Activated naive CD4-positive, alpha-beta T cell treated with anti-CD3 and anti-CD28 coated beads, Interleukin-2, amount 50 U/mL, for 72 hours (primary cell): ENCODE measurements around the gene PLEK. TPM values are rescaled to one million over a fixed set of nuclear protein-coding genes. Genes with fewer than 3 reads are reported as not detected.
A peak's percentile ranks its signal among the peaks of the same experiment; 100 is the strongest.
"Not testable (repeated sequence)": the region's sequence is repeated elsewhere in the genome, so short reads cannot be mapped to it uniquely, and the experiment has no call there.

Source experiments
- ATAC-seq, 2 donors: fragments of 150-1000 bp; cut with Tn5 transposase; 2 replicates each; pipeline ENCODE4 v1.10.0; 2021; ENCODE audit warnings: mild to moderate bottlenecking in 2 of 2, moderate library complexity in 2 of 2
- DNase-seq, 2 donors: peaks; one replicate each; pipeline ENCODE4 v3.0.0; 2021 to 2022; ENCODE audit warnings: low spot score in 2 of 2
- H3K27ac Mint-ChIP-seq, 2 donors: one replicate each; pipeline ENCODE4 v1.8.0; 2022; ENCODE audit warnings: mild to moderate bottlenecking in 2 of 2, mixed read lengths in 2 of 2
- H3K36me3 Mint-ChIP-seq, 2 donors: one replicate each; pipeline ENCODE4 v1.8.0; 2022; ENCODE audit warnings: mixed read lengths in 2 of 2
- H3K9me3 Mint-ChIP-seq, 2 donors: one replicate each; pipeline ENCODE4 v1.8.0; 2022; ENCODE audit warnings: mixed read lengths in 2 of 2
- total RNA-seq, 2 donors: library from RNA; stranded (reverse); gene quantifications; one replicate each; pipeline ENCODE4 v1.2.3, GENCODE V29; 2022

PLEK gene
- total RNA-seq, 2 donors from 2014 or later, result 0.88 to 1.4 TPM

DNA sequence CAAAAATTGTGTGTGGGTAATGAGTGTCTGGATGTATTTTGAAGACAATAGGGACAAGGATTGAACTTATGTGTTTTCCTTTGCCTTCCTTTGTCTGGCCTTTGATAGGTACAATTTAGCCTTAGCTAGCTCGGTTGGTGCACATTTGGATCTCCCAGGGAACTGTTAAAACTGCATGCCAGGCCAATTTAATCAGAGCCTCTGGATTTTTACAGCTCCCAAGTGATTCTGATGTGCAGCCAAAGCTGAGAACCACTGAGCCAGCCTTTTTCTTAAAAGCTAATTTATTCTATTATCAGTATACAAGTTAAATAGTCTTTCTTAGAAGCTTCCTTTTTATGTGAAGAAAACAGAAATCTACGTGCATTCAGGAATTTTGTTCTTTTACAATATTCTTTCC lies 25.0 kb downstream of the PLEK start:
- no peaks in the 10 kb centered on the region for H3K9me3 Mint-ChIP-seq
- DNase-seq, result no peak
- ATAC-seq, result no peak
- H3K27ac Mint-ChIP-seq, result no peak overlapping the region
- no peaks in the 10 kb centered on the region for H3K36me3 Mint-ChIP-seq

DNA sequence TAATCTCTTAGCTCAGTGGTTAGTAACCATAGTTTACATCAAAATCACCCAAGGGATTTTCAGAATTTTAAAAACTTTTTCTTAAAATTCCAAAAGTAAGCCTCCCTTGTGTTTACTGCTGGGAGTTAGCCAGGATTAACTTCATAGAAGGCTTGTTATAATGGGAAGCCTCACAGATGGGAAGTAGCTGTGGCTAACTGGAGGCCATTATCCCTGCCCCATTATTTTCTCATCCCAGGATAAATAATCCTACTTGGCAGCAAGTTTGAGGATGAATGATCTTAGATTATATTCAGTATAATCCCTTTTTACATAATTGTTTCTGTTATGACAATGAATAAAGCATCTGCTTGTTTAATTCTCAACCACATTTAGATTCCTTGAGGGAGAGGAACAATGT lies 25.5 kb downstream of the PLEK start:
- DNase-seq, result no peak
- no peak for ATAC-seq
- H3K27ac Mint-ChIP-seq, result no peak overlapping the region
- no peaks in the 10 kb centered on the region for H3K9me3 Mint-ChIP-seq
- H3K36me3 Mint-ChIP-seq, result no peaks in the 10 kb centered on the region

DNA sequence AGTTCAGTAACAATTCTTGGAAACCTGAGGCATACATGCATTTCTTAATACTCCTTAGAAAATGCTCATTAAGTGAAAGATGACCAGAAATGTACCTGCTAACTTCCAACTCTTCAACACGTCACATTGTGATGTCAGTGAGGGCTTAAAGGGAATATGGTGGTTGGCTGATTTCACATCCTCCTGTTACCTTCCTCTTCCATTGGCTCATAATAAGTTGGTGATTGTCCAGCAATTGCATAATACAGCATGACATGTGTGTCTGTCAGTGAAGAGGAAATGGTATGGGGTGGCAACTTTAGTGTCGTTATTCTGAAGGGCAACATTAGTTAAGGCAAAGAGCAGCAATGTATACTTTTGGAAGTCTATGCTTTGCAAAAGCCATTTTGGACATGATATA lies 26.0 kb downstream of the PLEK start:
- ATAC-seq, result no peak
- DNase-seq, result no peak
- no peaks in the 10 kb centered on the region for H3K9me3 Mint-ChIP-seq
- no peaks in the 10 kb centered on the region for H3K36me3 Mint-ChIP-seq
- H3K27ac Mint-ChIP-seq, result no peak overlapping the region

DNA sequence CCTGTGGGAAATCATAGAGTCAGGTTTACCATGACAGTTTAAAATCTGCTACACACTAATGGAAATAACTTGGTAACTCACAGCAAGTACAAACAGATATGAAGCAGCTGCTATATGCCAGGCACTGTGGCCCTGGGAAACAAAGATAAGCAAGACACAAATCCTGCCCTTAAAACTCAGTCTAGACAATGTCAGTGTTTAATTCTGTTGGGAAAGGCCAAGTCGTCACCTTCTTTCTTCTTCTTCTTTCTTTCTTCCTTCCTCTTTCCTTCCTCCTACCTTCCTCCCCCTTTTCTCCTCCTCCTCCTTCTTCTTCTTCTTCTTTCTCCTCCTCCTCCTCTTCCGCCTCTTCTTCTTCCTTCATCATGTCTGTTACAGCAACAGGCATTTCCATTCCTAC lies 26.8 kb downstream of the PLEK start:
- DNase-seq (no peak), ATAC-seq (no peak)
- Mint-ChIP-seq H3K36me3 (no peaks in the 10 kb centered on the region), H3K9me3 (no peaks in the 10 kb centered on the region), H3K27ac (no peak overlapping the region)

DNA sequence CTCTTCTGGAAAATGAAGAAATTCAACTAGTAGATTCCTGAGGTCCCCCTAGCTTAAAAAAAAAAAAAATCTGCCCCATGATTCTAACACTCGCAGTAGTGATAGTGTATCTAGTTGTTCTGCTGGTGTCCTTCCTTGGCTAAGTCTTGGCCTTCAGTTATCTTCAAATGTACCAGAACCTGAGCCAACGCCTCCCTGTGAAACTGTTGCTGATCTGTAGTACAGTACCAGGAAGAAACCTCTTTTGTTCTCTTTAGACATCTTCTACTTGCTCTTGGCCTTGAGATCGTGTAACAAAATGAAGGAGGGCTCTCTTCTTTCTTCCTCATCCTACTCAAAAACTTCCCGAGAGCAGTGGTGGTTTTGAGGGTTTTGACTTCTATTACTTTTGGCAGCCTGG lies 31.0 kb downstream of the PLEK start:
- no peak for ATAC-seq
- peaks cover 7 to 8% of the 10 kb centered on the region in 2 donors for H3K9me3 Mint-ChIP-seq
- peak overlapping the region in 1 of 2 donors; percentile 17 for H3K27ac Mint-ChIP-seq
- DNase-seq, result no peak
- peaks cover 17 to 18% of the 10 kb centered on the region in 2 donors for H3K36me3 Mint-ChIP-seq

DNA sequence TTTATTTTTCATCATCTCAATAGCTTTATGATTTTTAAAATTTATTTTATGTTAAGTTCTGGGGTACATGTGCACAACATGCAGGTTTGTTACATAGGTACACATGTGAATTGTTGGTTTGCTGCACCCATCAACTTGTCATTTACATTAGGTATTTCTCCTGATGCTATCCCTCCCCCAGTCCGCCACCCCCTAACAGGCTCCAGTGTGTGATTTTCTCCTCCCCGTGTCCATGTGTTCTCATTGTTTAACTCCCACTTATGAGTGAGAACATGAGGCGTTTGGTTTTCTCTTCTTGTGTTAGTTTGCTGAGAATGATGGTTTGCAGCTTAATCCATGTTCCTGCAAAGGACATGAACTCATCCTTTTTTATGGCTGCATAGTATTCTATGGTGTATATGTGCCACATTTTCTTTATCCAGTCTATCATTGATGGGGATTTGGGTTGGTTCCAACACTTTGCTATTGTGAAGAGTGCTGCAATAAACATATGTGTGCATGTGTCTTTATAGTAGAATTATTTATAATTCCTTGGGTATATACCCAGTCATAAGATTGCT lies 32.7 kb downstream of the PLEK start:
- not testable (repeated sequence) for DNase-seq, H3K27ac Mint-ChIP-seq, ATAC-seq
- H3K36me3 Mint-ChIP-seq, result peaks cover 26% of the 10 kb centered on the region in 2 donors
- peaks cover 11 to 15% of the 10 kb centered on the region in 2 donors for H3K9me3 Mint-ChIP-seq

DNA sequence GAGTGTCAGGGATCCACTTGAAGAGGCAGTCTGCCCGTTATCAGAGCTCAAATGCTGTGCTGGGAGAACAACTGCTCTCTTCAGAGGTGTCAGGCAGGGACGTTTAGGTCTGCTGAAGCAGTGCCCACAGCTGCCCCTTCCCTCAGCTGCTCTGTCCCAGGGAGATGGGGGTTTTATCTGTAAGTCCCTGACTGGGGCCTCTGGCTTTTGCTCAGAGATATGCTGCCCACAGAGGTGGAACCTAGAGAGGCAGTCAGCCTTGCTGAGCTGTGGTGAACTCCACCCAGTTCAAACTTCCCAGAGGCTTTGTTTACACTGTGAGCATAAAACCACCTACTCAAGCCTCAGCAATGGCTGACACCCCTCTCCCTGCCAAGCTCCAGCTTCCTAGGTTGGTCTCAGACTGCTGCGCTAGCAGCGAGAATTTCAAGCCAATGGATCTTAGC lies 38.1 kb downstream of the PLEK start:
- ATAC-seq, result no peak
- H3K36me3 Mint-ChIP-seq, result peaks cover 32 to 52% of the 10 kb centered on the region in 2 donors
- DNase-seq, result no peak
- H3K27ac Mint-ChIP-seq, result no peak overlapping the region
- peaks cover 17 to 21% of the 10 kb centered on the region in 2 donors for H3K9me3 Mint-ChIP-seq

DNA sequence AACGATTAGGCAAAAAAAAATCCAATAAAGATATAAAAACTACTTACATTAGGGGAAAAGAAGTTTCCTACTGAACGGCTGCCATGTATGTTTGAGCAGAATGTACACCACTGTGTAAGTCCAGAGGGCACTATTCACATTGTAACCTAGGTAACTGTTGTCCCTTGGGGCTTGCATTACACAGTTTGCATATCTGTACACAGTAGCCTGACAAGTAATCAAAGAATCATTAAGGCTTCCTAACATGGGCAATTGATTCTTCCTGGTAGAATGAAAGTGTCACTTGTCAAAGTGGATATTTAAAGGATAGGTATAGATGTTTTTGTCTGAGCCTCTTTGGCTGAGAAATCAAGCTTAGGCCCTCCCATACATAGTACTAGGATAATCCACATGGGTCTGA lies 39.1 kb downstream of the PLEK start:
- Mint-ChIP-seq H3K9me3 (peaks cover 17 to 23% of the 10 kb centered on the region in 2 donors), H3K27ac (no peak overlapping the region), H3K36me3 (peaks cover 26 to 52% of the 10 kb centered on the region in 2 donors)
- DNase-seq, result no peak
- no peak for ATAC-seq

DNA sequence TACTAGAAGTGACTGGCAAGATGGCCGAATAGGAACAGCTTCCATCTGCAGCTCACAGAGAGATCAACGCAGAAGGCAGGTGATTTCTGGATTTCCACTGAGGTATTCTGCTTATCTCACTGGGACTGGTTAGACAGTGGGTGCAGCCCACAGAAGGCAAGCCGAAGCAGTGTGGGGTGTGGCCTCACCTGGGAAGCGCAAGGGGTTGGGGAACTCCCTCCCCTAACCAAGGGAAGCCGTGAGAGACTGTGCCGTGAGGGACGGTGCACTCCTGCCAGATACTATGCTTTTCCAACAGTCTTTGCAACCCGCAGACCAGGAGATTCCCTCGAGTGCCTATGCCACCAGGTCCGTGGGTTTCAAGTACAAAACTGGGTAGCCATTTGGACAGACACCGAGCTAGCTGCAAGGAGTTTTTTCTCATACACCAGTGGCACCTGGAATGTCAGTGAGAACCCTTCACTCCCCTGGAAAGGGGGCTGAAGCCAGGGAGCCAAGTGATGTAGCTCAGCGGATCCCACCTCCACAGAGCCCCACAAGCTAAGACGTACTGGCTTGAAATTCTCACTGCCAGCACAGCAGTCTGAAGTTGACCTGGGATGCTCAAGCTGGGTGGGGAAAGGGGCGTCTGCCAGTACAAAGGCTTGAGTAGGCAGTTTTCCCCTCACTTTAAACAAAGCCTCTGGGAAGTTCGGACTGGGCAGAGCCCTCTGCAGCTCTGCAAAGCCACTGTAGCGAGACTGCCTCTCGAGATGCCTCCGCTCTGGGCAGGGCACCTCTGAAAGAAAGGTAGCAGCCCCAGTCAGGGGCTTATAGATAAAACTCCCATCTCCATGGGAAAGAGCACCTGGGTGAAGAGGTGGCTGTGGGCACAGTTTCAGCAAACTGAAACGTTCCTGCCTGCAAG lies 40.1 kb downstream of the PLEK start:
- no peak for ATAC-seq
- DNase-seq, result no peak
- H3K27ac Mint-ChIP-seq, result no peak overlapping the region
- peaks cover 24 to 43% of the 10 kb centered on the region in 2 donors for H3K36me3 Mint-ChIP-seq
- peaks cover 17 to 23% of the 10 kb centered on the region in 2 donors for H3K9me3 Mint-ChIP-seq

DNA sequence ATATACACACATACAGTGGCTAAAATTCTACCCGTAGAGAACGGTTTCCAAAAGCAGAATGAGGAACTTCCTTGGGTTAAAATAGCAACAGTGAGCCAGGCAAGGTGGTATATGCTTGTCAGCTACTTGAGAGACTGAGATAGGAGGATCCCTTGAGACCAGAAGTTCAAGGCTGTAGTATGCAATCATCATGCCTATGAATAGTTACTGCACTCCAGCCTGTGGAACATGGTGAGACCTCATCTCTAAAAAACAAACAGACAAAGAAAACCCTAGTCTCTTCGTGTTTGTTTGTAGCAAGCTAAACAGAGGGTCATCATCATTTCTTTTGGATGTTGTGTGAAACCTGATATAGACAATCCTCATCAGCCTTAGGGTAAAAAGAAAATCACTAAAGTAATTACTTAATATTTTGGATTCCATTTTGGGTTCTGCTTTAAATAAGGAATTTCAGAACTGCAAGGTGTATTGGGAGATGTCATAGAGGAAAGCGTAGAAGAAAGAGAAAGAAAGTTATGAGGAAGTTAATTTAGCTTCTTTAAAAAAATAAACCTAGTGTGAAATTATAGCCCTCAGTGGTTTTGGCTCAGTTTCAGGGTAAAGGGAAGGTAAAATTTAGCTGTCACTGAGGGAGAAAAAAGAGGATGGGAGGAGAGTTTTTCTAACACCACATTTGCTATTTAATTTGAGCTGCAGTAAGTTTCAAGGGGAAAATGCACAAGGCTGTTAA lies 46.5 kb downstream of the PLEK start:
- H3K9me3 Mint-ChIP-seq, result peaks cover 6 to 9% of the 10 kb centered on the region in 2 donors
- no peak for ATAC-seq
- DNase-seq, result no peak

DNA sequence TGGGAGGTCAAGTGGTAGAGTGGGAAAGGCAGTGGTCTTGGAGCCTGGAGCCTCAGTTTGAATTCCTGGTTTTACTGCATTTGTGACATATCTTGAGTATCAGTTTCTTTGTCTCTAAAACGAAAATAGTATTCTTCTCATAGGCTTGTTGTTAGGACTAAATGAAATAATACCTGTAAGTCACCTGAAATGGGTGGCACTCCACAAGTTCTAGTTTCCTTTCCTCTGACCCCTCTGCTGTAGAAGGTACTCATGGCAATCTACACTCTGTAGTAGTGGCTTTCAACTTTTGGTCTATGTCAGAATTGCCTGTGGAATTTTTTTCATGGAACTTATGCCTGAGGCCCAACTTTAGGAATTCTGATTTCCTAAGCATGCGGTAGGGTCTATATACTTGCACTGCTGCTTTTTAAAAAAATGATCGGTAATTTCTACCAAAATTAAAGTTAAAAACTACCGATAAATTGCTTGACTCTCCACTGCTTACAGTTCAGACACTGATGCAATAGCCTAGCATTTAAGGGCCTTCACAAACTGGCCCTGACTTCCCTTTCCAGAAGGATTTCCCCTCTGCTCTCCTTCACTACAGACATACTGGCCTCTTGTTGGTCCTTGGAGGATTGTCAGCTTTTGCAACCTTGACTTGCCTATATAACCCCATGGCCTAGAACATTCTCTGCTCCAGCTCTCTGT lies 47.2 kb downstream of the PLEK start:
- DNase-seq, result no peak
- H3K9me3 Mint-ChIP-seq, result peaks cover 6 to 9% of the 10 kb centered on the region in 2 donors
- peaks cover 8 to 10% of the 10 kb centered on the region in 2 donors for H3K36me3 Mint-ChIP-seq
- ATAC-seq, result no peak
- no peak overlapping the region for H3K27ac Mint-ChIP-seq

More for the DNA sequence above, 46.5 kb downstream of the PLEK start:
- no peak overlapping the region for H3K27ac Mint-ChIP-seq
- H3K36me3 Mint-ChIP-seq, result peaks cover 10 to 11% of the 10 kb centered on the region in 2 donors

DNA sequence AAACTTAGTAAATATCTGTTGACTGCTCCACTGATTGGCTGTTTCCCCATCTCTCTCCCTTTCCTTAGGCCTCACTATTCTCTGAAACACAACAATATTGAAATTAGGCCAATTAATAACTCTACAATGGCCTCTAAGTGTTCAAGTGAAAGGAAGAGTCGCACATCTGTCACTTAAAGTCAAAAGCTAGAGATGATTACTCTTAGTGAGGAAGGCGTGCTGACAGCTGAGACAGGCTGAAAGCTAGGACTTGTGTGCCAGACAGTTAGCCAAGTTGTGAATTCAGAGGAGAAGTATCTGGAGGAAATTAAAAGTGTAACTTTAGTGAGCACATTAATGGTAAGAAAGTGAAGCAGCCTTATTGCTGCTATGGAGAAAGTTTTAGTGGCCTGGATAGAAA lies 48.4 kb downstream of the PLEK start:
- Mint-ChIP-seq H3K36me3 (peaks cover 0 to under 1% of the 10 kb centered on the region in 2 donors), H3K27ac (no peak overlapping the region), H3K9me3 (no peaks in the 10 kb centered on the region)
- DNase-seq, result no peak
- ATAC-seq, result no peak

DNA sequence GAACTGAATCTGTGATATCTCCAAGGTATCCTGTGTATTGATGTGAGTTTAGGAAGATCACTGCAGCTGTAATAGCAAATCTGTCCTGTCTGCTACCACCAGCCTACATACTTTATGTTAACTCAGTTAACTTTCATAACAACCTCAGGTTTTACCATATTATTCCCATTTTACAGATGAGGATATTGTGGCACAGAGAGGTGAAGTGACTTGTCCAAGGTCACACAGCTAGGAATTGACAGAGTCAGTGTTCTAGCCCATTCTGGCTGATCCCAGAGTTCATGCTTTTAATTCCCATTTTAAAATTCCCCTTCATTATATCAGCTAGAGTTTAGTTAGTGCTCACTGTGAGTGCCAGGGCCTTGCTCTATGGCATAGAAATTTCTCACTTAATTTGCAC lies 49.4 kb downstream of the PLEK start:
- Mint-ChIP-seq H3K9me3 (no peaks in the 10 kb centered on the region), H3K36me3 (no peaks in the 10 kb centered on the region), H3K27ac (no peak overlapping the region)
- no peak for ATAC-seq
- DNase-seq, result no peak

DNA sequence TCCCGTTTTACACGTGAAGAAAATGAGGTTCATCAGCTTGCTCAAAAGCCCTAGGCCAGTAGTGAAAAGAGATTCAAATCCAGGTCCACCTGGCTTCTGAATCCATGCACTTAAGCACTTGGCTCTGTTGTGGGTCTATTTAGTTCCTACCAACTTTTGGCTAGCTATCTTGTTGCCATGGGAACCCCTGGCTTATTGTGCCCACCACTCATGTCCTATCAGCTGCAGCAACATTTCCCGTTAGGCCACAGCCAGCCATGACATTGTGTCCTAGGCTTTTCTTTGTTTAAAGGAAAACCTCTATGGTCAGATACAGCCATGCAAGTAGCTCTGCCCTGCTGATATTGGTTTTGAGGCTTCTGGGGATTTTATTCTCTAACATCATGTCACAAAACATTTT lies 49.8 kb downstream of the PLEK start:
- ATAC-seq (no peak), DNase-seq (no peak)
- H3K36me3 Mint-ChIP-seq, result no peaks in the 10 kb centered on the region
- H3K9me3 Mint-ChIP-seq, result no peaks in the 10 kb centered on the region
- H3K27ac Mint-ChIP-seq, result no peak overlapping the region

DNA sequence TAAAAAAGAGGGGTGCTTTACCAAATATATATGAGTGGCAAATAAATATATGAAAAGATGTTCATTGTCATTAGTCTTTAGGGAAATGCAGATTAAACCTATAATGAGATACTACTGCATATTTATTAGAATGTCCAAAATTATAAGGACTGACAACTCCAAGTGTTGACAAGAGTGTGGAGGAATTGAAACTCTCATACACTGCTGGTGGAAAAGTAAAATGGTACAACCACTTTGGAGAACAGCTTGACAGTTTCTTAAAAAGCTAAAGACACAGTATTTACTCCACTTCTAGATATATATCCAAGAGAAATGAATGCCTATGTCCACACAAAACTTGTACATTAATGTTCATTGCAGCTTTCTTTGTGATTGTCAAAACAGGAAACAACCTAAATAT lies 50.4 kb downstream of the PLEK start:
- no peak overlapping the region for H3K27ac Mint-ChIP-seq
- DNase-seq (no peak), ATAC-seq (no peak)
- no peaks in the 10 kb centered on the region for H3K9me3 Mint-ChIP-seq
- no peaks in the 10 kb centered on the region for H3K36me3 Mint-ChIP-seq

DNA sequence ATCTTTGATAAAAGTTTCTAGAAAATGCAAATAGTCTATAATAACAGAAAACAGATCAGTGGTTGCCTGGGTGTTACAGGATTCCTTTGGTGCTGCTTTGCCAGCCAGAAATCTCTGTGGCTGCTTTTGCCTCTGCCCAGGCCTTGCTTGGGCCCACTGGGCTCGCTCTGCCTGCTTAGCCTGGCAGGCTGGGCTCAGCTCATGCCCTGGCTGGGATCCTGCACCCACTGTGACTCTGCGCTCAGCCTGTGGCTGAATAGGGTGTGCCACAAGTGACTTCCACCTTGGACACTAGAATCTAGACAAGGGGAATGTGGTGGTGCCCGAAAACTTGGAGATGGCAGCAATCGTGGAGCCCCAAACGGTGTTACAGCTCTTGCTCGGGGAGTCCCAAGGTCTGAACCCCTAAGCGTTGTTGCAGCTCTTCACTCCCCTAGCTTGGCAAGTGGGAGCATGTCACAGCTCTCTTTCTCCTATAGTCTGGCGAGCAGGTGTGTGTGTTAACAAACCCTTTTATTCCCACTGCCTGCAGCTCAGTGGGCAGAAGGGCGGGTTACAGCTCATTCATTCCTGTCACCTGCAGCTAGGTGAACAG lies 51.1 kb downstream of the PLEK start:
- no peak for ATAC-seq
- H3K36me3 Mint-ChIP-seq, result no peaks in the 10 kb centered on the region

More for the DNA sequence above, 51.1 kb downstream of the PLEK start:
- DNase-seq, result no peak
- no peaks in the 10 kb centered on the region for H3K9me3 Mint-ChIP-seq
- no peak overlapping the region for H3K27ac Mint-ChIP-seq
